ENCODE data around the gene REV3L.

GRCh38 chr6:111470991-111471390 lies 12.0 kb downstream of the REV3L start:
- TF ChIP-seq CTCF (IDR thresholded peaks at IDR 0.05) (no peak), ZFX (IDR thresholded peaks at IDR 0.05; ENCODE audit: borderline replicate concordance) (no peak)
